ENCODE data around the gene RNF144B. TPM values are rescaled to one million over a fixed set of nuclear protein-coding genes. Genes with fewer than 3 reads are reported as not detected.

The RNF144B gene
- total RNA-seq, 2 experiments from 2014 or later, result 2.1 to 2.9 TPM

GRCh38 chr6:18514180-18514579 lies 127.0 kb downstream of the RNF144B start:
- ChIA-PET POLR2A (no interaction called here), CTCF (interaction anchor here (0.7 to 1.0 kb wide), 2 partner anchors 9 to 367 kb away, joined by 3 read pairs; no protein-coding TSS in a partner anchor)
- Mint-ChIP-seq H3K27me3 (peaks cover 12% of the 10 kb centered on the region), H3K9me3 (no peaks in the 10 kb centered on the region), H3K4me1 (ENCODE audit: low read depth) (peaks cover 23% of the 10 kb centered on the region), H3K27ac (no peak overlapping the region), H3K36me3 (no peaks in the 10 kb centered on the region), H3K4me3 (no peak overlapping the region)
- no peak for DNase-seq
- intact Hi-C loops (cut with micrococcal nuclease), result loop anchor here (5.0 to 10.0 kb wide), 2 partner anchors 252 to 359 kb away; partner anchors contain the start of genes DEK, KDM1B and TPMT

GRCh38 chr6:18515767-18516166 lies 128.6 kb downstream of the RNF144B start:
- no peak overlapping the region for H3K27ac Mint-ChIP-seq
- H3K27me3 Mint-ChIP-seq, result peaks cover 12% of the 10 kb centered on the region
- no peak for DNase-seq
- H3K4me3 Mint-ChIP-seq, result no peak overlapping the region
- intact Hi-C loops (cut with micrococcal nuclease), result loop anchor here (10.0 kb wide), 1 partner anchor 361 kb away; the partner anchor contains the start of genes KDM1B and TPMT
- peaks cover 10% of the 10 kb centered on the region for H3K4me1 Mint-ChIP-seq (ENCODE audit: low read depth)
- no peaks in the 10 kb centered on the region for H3K9me3 Mint-ChIP-seq
- CTCF ChIA-PET, result no interaction called here
- no peaks in the 10 kb centered on the region for H3K36me3 Mint-ChIP-seq
- POLR2A ChIA-PET, result no interaction called here

Other genes starting within 250 kb of the RNF144B start
- gene TPMT, start 232.3 kb upstream of the RNF144B start, total RNA-seq, result 1 to 10 TPM; 7.7 to 7.8 TPM
- gene KDM1B, start 231.9 kb upstream of the RNF144B start, total RNA-seq, result 10 to 100 TPM; 17.5 to 18.5 TPM
- 100 to 1,000 TPM; 180 to 182 TPM for gene DEK, start 122.8 kb upstream of the RNF144B start, total RNA-seq